WI38 (cell line): ENCODE results near the gene ALDH7A1.

Experiments
- H3K4me3 ChIP-seq: 2 replicates; pipeline ENCODE4 v1.5.1; 2011; ENCODE audit warnings: low read depth, mild to moderate bottlenecking, control low read depth, low read length
- TF ChIP-seq, protein P1 (sequence below): IDR thresholded peaks from 2 replicates; pipeline ENCODE4 v1.5.1; 2012; ENCODE audit warnings: low read depth, mild to moderate bottlenecking, control low read depth, low read length

The ALDH7A1 gene

DNA sequence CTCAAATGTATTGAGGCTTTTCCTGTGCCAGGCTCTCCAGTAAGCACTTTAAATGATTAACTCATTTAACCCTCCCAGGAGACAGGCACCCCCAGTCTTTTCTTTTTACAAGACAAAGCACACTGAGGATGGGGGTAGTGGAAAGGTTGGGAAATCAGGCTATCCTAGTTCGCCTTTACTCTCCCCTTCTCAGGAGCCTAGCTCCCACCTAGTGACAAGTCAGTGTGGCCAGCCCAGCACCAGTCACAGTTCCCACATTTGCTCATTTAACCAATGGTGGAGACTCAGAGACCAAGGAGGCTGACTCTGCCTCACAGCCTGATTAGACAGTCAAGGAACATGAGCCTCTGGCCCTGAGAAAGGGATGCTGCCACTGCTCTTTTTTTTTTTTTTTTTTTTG lies 3.5 kb downstream of the ALDH7A1 start:
- TF ChIP-seq, protein P1, sequence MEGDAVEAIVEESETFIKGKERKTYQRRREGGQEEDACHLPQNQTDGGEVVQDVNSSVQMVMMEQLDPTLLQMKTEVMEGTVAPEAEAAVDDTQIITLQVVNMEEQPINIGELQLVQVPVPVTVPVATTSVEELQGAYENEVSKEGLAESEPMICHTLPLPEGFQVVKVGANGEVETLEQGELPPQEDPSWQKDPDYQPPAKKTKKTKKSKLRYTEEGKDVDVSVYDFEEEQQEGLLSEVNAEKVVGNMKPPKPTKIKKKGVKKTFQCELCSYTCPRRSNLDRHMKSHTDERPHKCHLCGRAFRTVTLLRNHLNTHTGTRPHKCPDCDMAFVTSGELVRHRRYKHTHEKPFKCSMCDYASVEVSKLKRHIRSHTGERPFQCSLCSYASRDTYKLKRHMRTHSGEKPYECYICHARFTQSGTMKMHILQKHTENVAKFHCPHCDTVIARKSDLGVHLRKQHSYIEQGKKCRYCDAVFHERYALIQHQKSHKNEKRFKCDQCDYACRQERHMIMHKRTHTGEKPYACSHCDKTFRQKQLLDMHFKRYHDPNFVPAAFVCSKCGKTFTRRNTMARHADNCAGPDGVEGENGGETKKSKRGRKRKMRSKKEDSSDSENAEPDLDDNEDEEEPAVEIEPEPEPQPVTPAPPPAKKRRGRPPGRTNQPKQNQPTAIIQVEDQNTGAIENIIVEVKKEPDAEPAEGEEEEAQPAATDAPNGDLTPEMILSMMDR = no peak
- H3K4me3 ChIP-seq = no peak overlapping the region

DNA sequence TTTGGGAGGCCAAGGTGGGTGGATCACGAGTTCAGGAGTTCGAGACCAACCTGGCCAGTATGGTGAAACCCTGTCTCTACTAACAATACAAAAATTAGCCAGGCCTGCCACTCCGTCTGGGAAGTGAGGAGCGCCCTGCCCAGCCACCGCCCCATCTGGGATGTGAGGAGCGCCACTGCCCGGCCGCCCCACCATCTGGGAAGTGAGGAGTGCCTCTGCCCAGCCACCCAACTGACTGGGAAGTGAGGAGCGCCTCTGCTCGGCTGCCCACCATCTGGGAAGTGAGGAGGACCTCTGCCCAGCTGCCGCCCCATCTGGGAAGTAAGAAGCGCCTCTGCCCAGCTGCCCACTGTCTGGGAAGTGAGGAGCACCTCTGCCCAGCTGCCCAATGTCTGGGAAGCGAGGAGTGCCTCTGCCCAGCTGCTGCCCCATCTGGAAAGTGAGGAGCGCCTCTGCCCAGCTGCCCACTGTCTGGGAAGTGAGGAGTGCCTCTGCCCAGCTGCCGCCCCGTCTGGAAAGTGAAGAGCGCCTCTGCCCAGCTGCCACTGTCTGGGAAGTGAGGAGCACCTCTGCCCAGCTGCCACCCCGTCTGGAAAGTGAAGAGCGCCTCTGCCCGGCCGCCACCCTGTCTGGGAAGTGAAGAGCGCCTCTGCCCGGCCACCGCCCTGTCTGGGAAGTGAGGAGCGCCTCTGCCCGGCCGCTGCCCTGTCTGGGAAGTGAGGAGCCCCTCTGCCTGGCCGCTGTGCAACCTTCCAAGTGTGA lies 5.3 kb downstream of the ALDH7A1 start:
- TF ChIP-seq, protein P1 = no peak
- H3K4me3 ChIP-seq = no peak overlapping the region

DNA sequence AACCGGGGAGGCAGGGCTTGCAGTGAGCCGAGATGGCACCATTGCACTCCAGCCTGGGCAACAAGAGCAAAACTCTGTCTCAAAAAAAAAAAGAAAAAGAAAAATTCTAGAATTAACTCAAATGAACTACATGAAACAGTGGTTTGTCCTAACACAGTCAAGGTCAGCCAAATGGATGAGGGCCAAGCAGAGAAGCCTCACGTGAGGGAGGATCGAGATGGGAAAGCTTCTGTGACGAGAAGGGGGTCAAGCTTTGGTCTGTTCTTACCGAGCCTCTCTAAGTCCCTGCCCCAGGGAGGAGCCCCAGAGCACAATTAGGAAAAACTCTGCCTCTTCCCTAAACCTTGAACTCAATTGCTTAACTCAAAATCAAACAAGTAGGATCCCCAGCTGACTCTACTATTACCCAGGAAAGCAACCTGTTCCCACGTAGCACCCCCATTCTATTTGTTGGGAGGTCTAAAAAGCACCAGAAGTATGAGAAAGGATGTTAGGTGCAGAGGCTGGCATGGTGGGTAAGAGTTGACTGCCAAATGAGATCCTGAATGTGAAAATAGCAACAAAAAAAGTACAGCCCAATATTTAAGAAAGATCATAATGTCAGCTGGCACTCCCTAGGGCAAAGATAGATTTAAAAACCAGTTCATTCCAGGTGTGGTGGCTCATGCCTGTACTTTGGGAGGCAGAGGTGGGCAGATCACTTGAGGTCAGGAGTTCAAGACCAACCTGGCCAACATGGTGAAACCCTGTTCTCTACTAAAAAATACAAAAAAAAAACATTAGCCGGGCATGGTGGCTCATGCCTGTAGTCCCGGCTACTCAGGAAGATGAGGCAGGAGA lies 7.2 kb downstream of the ALDH7A1 start:
- no peak overlapping the region for H3K4me3 ChIP-seq
- TF ChIP-seq, protein P1 = no peak

DNA sequence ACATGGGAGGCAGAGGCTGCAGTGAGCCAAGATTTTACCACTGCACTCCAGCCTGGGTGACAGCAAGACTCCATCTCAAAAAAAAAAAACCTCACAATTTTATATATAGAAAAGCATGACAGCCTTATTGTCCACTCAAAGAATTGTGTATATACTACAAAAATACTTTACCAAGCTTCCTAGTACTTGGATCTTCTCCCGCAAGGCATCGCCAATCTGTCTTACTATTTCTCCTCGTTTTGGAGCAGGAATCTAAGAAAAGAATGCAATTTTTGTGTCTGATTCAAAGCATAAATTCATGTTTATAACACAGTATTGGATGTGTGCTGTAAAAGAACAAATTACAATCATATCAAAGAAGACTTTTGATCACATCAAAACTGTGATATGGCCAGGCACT lies 11.3 kb downstream of the ALDH7A1 start:
- TF ChIP-seq, protein P1 = no peak
- no peak overlapping the region for H3K4me3 ChIP-seq

DNA sequence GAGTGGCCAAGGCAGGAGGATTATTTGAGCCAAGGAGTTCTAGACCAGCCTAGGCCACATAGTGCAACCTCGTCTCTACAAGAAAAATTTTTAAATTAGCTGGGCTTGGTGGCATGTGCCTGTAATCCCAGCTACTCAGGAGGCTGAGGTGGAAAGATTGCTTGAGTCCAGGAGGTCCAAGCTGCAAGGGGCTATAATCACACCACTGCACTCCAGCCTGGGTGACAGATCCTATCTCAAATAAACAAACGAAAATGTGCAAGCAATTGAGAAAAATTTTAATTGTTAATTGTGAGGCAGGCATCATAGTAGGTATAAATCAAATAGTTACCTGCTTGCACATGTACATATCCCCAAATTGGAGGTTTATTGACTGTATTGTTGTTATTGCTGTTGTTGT lies 15.3 kb downstream of the ALDH7A1 start:
- TF ChIP-seq, protein P1 = no peak
- H3K4me3 ChIP-seq = no peak overlapping the region

DNA sequence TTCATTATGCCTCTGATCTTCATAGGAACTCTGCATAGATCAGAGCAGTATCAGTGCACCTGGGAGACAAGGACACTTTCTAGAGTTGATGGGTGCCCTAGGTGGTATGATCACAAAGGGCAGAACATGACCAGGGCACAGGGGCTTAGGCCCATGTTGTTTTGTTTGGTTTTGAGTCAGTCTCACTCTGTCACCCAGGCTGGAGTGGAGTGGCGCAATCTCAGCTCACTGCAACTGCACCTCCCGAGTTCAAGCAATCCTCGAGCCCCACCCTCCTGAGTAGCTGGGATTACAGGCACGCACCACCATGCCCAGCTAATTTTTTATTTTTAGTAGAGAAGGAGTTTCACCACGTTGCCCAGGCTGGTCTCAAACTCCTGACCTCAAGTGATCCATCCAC lies 17.6 kb downstream of the ALDH7A1 start:
- no peak overlapping the region for H3K4me3 ChIP-seq
- TF ChIP-seq, protein P1 = no peak

DNA sequence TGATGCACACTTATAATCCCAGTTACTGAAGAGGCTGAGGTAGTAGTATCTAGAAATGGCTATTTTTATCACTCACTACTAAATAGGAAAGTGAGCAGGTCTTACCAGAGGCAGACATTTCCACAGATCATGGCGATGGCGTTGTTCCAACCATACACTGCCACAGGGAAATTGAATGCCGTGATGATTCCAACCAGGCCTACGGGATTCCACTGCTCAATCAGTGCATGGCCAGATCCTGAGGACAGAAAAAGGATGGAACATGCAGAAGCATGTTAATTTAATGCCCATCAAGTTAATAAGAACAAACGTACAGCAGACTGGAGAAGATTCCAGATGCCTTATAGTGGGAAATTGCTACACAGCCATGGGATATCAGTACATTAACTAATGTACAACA lies 18.0 kb downstream of the ALDH7A1 start:
- TF ChIP-seq, protein P1 = no peak
- no peak overlapping the region for H3K4me3 ChIP-seq
